ENCODE results near the gene TSC22D2.
"Not testable (repeated sequence)": the region's sequence is repeated elsewhere in the genome, so short reads cannot be mapped to it uniquely, and the experiment has no call there.

The TSC22D2 gene

GRCh38 chr3:150447631-150448465, 39.8 kb downstream of the TSC22D2 start:
- DNase-seq (ENCODE audit: low read depth in 2 of 2), result no peak

DNA sequence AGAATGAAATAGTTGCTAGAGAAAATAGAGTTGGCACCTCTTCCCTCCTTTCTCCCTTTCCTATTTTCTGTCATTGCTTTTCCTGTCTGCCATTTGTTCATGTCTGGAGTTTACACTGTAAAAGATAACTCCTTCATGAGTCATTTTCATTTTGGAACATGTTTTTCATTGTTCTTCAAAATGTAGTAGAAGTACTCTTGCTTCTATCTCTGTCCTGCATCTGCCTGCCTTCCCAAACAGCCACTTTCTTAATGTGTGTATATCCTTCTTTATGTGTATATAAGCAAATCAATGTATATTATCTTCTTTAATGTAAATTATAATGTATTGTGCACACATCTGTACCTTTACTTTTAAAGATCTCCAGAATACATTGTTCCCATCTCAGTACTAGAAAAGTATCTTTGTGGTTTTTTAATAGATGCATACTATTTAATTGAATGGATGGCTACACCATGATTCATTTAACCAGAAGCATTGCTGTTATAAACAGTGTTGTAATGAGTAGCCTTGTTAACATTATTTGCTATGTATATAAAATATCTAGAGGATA, 41.1 kb downstream of the TSC22D2 start:
- no peak for DNase-seq (ENCODE audit: low read depth in 2 of 2)

DNA sequence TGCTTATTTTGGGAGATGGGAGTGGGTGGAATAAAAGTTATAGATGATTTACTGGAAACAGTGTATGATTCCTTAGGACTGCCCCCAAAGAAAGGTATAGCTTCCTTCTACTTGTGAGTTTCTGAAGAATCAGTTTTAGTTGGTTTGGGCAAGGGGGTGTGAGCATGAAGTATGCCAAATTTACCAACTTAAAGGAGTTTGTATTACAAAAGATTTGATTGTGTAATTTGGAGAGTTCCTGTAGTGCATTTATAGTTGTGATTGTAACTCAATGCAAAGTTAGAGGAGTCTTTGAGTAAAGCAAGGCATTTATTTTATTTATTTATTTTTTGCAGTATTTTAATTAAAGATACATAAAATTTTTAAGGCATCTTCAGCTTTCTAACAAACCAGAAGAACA, 42.8 kb downstream of the TSC22D2 start:
- no peak for DNase-seq (ENCODE audit: low read depth in 2 of 2)

DNA sequence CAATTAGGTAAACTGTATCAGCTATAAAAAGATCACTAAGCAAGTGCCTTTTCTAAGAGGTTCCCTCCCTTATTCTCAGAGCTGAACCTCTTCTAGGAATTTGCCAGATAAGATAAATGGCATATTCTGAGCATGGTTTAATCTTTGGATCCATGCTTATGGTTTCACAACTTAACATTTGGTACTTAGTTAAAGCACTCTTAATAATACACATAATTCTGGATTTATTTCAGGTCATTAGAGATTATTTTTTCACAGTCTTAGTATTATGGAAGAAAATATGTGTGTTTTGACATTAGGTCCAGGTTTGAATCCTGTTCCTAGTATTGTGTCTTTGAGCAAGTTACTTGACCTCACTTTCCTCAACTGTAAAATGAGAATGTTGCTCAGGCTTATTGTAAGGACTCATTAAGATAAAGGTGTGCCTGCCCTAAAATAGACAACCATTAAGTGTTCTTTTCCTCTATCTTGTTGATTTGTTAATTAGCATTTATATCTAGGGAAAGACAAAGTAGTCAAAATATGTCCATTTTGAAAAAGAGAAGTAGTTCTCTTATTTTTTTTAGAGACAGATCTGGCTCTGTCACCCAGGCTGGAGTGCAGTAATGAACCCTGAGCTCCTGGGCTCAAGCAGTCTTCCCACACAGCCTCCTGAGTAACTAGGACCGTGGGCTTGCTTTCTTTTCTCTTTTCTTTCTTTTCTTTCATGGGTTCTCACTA, 43.4 kb downstream of the TSC22D2 start:
- DNase-seq (ENCODE audit: low read depth in 2 of 2), result no peak

DNA sequence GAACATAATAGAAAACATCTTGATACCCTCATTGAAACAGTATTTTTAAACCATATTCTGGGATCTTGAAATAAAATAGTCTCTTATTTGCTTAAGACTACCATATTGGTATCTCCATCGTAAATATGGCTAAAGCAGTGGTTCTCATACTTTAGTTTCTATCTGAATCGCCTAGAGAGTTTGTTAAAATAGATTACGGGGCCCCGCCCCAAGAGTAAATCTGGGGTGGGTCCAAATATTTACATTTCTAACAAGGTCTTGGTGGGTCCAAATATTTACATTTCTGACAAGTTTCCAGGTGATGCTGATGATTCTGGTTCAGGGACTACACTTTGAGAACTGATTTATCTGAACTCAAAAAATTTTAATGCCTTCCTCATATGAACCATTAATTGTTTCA, 45.3 kb downstream of the TSC22D2 start:
- no peak for DNase-seq (ENCODE audit: low read depth in 2 of 2)

GRCh38 chr3:150454085-150454484, 46.0 kb downstream of the TSC22D2 start:
- DNase-seq (ENCODE audit: low read depth in 2 of 2), result no peak

- no peak for DNase-seq (ENCODE audit: low read depth in 2 of 2)
Observed at GRCh38 chr3:150454622-150455021, 46.5 kb downstream of the TSC22D2 start.

GRCh38 chr3:150455341-150455740, 47.2 kb downstream of the TSC22D2 start:
- no peak for DNase-seq (ENCODE audit: low read depth in 2 of 2)

GRCh38 chr3:150458001-150458400, 49.9 kb downstream of the TSC22D2 start:
- DNase-seq (ENCODE audit: low read depth in 2 of 2), result no peak

DNA sequence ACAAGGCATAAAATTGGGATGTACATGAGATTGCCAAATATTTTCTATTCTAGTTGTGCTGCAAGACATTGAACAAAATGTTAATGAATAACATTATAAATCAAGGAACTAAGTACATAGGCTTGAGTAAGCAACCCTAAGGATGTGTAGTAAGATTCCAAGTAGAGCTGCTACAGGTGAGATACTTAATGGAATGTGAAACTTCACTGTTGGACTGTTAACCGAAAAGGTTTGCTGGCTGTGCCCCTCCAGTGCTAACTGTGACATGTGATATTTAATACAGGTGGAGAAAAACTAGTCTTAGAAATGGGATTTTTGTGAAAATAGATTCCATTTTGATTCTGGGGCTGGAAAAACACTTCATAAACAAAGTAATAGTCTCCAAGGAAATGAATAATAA, 52.4 kb downstream of the TSC22D2 start:
- DNase-seq (ENCODE audit: low read depth in 2 of 2), result no peak

DNA sequence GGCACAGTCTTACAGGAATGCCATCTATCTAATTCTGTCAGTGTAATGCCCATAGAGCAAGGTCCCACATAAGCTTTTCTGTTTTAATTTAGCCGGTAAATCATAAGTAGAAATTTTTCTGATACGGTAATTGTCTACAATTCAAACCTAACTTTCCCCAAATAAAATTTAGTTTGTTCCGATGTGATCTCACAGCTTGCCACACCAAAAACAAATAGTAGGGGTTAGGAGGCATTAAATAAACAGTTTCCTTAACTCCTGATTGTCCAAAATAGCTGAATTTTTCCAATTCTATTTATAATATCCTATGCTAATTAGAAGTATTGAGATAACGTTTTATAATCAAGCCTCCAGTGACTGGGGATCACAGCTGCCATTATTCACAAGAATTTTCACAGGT, 53.3 kb downstream of the TSC22D2 start:
- no peak for DNase-seq (ENCODE audit: low read depth in 2 of 2)

DNA sequence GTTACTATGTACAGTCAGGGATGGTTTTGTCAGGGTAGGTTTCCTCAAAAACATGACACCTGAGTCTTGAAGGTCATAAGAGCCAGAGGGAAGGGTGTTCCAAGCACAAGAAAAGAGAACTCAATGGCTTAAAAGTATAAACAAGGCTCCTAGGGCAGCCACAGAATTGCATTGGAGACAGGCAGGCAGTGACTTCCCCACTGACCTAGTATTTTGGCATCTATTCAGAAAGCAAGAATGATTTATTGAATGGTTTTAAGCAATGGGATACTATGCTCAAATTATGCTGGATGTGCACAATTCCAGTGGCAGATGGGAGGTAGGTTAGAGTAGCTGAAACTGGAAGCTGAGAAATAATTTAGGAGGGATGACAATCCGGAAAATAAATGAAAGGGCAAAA, 54.0 kb downstream of the TSC22D2 start:
- no peak for DNase-seq (ENCODE audit: low read depth in 2 of 2)

GRCh38 chr3:150464684-150465083, 56.6 kb downstream of the TSC22D2 start:
- DNase-seq (ENCODE audit: low read depth in 2 of 2), result no peak

GRCh38 chr3:150467381-150467780, 59.3 kb downstream of the TSC22D2 start:
- no peak for DNase-seq (ENCODE audit: low read depth in 2 of 2)

- no peak for DNase-seq (ENCODE audit: low read depth in 2 of 2)
Observed at GRCh38 chr3:150469031-150469930, 61.2 kb downstream of the TSC22D2 start.

GRCh38 chr3:150469931-150470740, 62.0 kb downstream of the TSC22D2 start:
- DNase-seq (ENCODE audit: low read depth in 2 of 2), result no peak

DNA sequence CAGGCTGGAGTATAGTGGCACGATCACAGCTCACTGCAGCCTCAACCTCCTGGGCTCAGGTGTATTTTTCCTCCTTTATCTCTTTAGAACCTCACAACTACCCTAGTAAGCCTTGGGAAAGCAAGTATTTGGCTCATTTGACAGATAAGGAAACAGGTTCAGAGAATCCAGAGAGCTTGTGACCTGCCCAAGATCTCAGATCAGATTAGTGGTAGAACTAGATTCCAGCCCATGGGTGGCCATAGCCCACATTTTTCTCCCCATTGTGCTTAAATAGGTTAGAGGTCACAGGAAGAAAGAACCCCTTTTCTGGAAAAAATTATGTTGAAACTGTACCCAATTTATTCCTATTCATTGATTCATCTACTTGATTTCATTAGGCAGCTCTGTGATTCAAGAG, 64.3 kb downstream of the TSC22D2 start:
- no peak for DNase-seq (ENCODE audit: low read depth in 2 of 2)

DNA sequence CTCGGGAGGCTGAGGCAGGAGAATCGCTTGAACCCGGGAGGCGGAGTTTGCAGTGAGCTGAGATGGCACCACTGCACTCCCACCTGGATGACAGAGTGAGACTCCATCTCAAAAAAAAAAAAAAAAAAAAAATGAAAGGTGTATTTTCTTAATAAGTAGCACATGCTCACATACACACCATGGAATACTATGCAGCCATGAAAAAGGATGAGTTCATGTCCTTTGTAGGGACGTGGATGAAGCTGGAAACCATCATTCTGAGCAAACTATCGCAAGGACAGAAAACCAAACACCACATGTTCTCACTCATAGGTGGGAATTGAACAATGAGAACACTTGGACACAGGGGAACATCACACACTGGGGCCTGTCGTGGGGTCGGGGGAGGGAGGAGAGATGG, 65.1 kb downstream of the TSC22D2 start:
- not testable (repeated sequence) for DNase-seq (ENCODE audit: low read depth in 2 of 2)

DNA sequence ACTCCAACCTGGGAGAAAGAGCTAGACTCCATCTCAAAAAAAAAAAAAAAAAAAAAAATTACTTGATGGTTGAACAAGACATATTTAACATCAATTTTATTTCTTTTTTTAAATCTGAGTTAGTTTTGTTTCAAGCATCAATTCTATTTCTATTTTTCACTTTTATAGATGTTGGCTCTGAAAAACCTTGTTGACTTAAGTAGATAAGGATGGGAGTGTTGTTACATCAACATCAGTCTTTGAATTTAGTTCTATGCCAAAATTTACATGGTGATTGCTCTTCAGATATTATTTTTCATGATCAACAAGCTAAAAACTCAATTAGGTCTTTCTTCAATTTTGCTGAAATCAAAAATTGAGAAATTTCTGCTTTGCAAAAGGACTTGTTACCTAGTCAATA, 71.3 kb downstream of the TSC22D2 start:
- no peak for DNase-seq (ENCODE audit: low read depth in 2 of 2)

- no peak for DNase-seq (ENCODE audit: low read depth in 2 of 2)
Observed at GRCh38 chr3:150480877-150481276, 72.8 kb downstream of the TSC22D2 start.

GRCh38 chr3:150483226-150483625, 75.1 kb downstream of the TSC22D2 start:
- no peak for DNase-seq (ENCODE audit: low read depth in 2 of 2)
